ENCODE measurements around the gene SIN3A. TPM values are rescaled to one million over a fixed set of nuclear protein-coding genes. Genes with fewer than 3 reads are reported as not detected.

The SIN3A gene
- total RNA-seq, 8 experiments from 2014 or later: 14.6 to 62.6 (median 26.3) TPM

- H3K27ac ChIP-seq: no peak overlapping the region
- ATAC-seq (replicated peaks in 6 of 8): no peak
- in situ Hi-C loops (cut with MboI; ENCODE audit: low pct_unique_long_range_greater_than_20kb in 2 of 9, low sequenced_read_pairs in 9 of 9, unreplicated experiment in 9 of 9): no loop called here
- no peak overlapping the region for H3K4me3 ChIP-seq
- WGBS, 10 experiments: 57 to 86% (median 73%) methylated on average over 1 to 3 of the region's 4 CpGs; no CpG with 5 or more reads in 4 of the 10 experiments
- no peaks in the 10 kb centered on the region for H3K4me1 ChIP-seq (replicated peaks in 1 of 2)
Observed at GRCh38 chr15:75327005-75327404, 124.5 kb downstream of the SIN3A start.

DNA sequence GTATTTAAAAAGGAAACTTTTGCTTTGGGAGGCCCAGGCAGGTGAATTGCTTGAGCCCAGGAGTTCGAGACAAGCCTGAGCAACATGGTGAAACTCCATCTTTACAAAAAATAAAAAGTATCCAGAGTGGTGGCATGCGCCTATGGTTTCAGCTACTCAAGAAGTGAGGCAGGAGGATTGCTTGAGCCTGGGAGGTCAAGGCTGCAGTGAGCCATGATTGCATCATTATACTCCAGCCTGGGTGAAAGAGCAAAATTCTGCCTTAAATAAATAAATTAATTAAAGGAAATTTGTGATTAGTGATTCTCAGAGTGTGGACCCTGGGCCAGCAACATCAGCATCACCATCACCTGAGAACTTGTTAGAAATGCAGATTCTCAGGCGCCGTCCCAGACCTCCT is 125.6 kb downstream of the SIN3A start:
- in situ Hi-C loops (cut with MboI; ENCODE audit: low pct_unique_long_range_greater_than_20kb in 2 of 9, low sequenced_read_pairs in 9 of 9, unreplicated experiment in 9 of 9): no loop called here
- no peaks in the 10 kb centered on the region for H3K4me1 ChIP-seq (replicated peaks in 1 of 2)
- no peak overlapping the region for H3K27ac ChIP-seq
- no peak overlapping the region for H3K4me3 ChIP-seq
- ATAC-seq (replicated peaks in 6 of 8): no peak
- WGBS, 10 experiments: 0 to 100% (median 45%) methylated on average over 1 to 2 of the region's 4 CpGs; no CpG with 5 or more reads in 6 of the 10 experiments

GRCh38 chr15:75321711-75322110 is 129.8 kb downstream of the SIN3A start:
- H3K4me1 ChIP-seq (replicated peaks in 1 of 2): no peaks in the 10 kb centered on the region
- 36 to 91% (median 80%) methylated on average over 3 to 6 of the region's 6 CpGs for WGBS, 10 experiments
- in situ Hi-C loops (cut with MboI; ENCODE audit: low pct_unique_long_range_greater_than_20kb in 2 of 9, low sequenced_read_pairs in 9 of 9, unreplicated experiment in 9 of 9): loop anchor here in 1 of 9 experiments (25.0 kb wide), 1 partner anchor 309 kb away; the partner anchor contains the start of gene PPCDC
- no peak for ATAC-seq (replicated peaks in 6 of 8)
- H3K27ac ChIP-seq: no peak overlapping the region
- no peak overlapping the region for H3K4me3 ChIP-seq

Other genes starting within 250 kb of the SIN3A start
- gene C15orf39, start 249.8 kb downstream of the SIN3A start, total RNA-seq: 10 to 100 TPM in 2 of 8 experiments, 1 to 10 TPM in 6; 2.2 to 11.0 (median 5.8) TPM
- 1 to 10 TPM in 1 of 8 experiments, under 1 TPM in 1, not detected in 6; 0.54 to 1.6 TPM for gene GOLGA6C, start 193.4 kb downstream of the SIN3A start, total RNA-seq
- gene GOLGA6D, start 168.9 kb downstream of the SIN3A start, total RNA-seq: 1 to 10 TPM in 2 of 8 experiments, under 1 TPM in 3, not detected in 3; 0.14 to 4.0 (median 0.38) TPM
- 10 to 100 TPM; 17.6 to 93.3 (median 56.3) TPM for gene COMMD4, start 115.6 kb downstream of the SIN3A start, total RNA-seq
- gene NEIL1, start 104.7 kb downstream of the SIN3A start, total RNA-seq: 10 to 100 TPM in 3 of 8 experiments, 1 to 10 TPM in 5; 3.8 to 19.4 (median 5.2) TPM
- gene MAN2C1, start 83.1 kb downstream of the SIN3A start, total RNA-seq: 100 to 1,000 TPM in 2 of 8 experiments, 10 to 100 TPM in 6; 39.3 to 179 (median 63.1) TPM
- gene PTPN9, start 127.6 kb upstream of the SIN3A start, total RNA-seq: 10 to 100 TPM; 15.4 to 36.8 (median 20.6) TPM
- gene SNUPN, start 174.0 kb upstream of the SIN3A start, total RNA-seq: 10 to 100 TPM; 12.5 to 44.6 (median 19.5) TPM
- 10 to 100 TPM; 29.5 to 83.6 (median 42.7) TPM for gene IMP3, start 188.5 kb upstream of the SIN3A start, total RNA-seq
- 10 to 100 TPM in 2 of 8 experiments, 1 to 10 TPM in 6; 2.2 to 14.4 (median 5.2) TPM for gene SNX33, start 196.2 kb upstream of the SIN3A start, total RNA-seq

Data from motor neuron (in vitro differentiated cells).